ENCODE measurements around the gene FGD5. TPM values are rescaled to one million over a fixed set of nuclear protein-coding genes. Genes with fewer than 3 reads are reported as not detected.

FGD5 gene
- polyA plus RNA-seq, 1 of the 3 experiments (the other 2 are of a cell fraction) = not detected

- Histone ChIP-seq H3K9me2 (no peaks in the 10 kb centered on the region), H2AFZ (ENCODE audit: low read depth) (no peak overlapping the region), H3K79me2 (ENCODE audit: insufficient read depth) (no peaks in the 10 kb centered on the region), H3K27ac (ENCODE audit: low read depth in 2 of 2, low read length in 1 of 2) (no peak overlapping the region), H3F3A (replicated peaks; ENCODE audit: insufficient read depth) (no peaks in the 10 kb centered on the region), H3K36me3 (replicated peaks in 1 of 2; ENCODE audit: control insufficient read depth in 1 of 2, insufficient read depth in 2 of 2, low read length in 1 of 2) (no peaks in the 10 kb centered on the region), H4K20me1 (ENCODE audit: insufficient read depth) (no peaks in the 10 kb centered on the region), H3K4me2 (no peak overlapping the region), H3K4me1 (ENCODE audit: control insufficient read depth in 1 of 2, insufficient read depth in 2 of 2, low read depth in 1 of 2, low read length in 1 of 2) (no peaks in the 10 kb centered on the region), H3K9me3 (0 out of 2 replicates have a peak, but pooled peaks cover 1% of the 10 kb centered on the region), H3K4me3 (ENCODE audit: low read depth in 2 of 2, low read length in 1 of 2) (no peak overlapping the region), H3K9ac (no peak overlapping the region), H3K27me3 (ENCODE audit: insufficient read depth) (no peaks in the 10 kb centered on the region)
- ChIA-PET POLR2A (no interaction called here), CTCF (no interaction called here)
- TF ChIP-seq MEF2A (IDR thresholded peaks at IDR 0.05; ENCODE audit: borderline replicate concordance, low read depth) = no peak
- no peak for TF ChIP-seq RAD21 (IDR thresholded peaks at IDR 0.05; ENCODE audit: low read length)
- no peak for TF ChIP-seq USF2 (IDR thresholded peaks at IDR 0.05; ENCODE audit: borderline replicate concordance, low read depth, low read length)
- TF ChIP-seq USF1 (IDR thresholded peaks at IDR 0.05; ENCODE audit: borderline replicate concordance, low read depth) = no peak
- no peak for TF ChIP-seq MXI1 (IDR thresholded peaks at IDR 0.05; ENCODE audit: low read depth, low read length)
- TF ChIP-seq YY1 (IDR thresholded peaks at IDR 0.05; ENCODE audit: low read depth) = no peak
- no peak for TF ChIP-seq NFIC (IDR thresholded peaks at IDR 0.05; ENCODE audit: borderline replicate concordance)
- TF ChIP-seq RCOR1 (IDR thresholded peaks at IDR 0.05; ENCODE audit: low read length) = no peak
- TF ChIP-seq FOXM1 (IDR thresholded peaks at IDR 0.05; ENCODE audit: low read depth) = no peak
- no peak for TF ChIP-seq EP300 (IDR thresholded peaks at IDR 0.05; ENCODE audit: borderline replicate concordance in 1 of 2, low read depth in 1 of 2, low read length in 1 of 2)
- TF ChIP-seq GABPA (IDR thresholded peaks at IDR 0.05; ENCODE audit: low read depth) = no peak
- no peak for TF ChIP-seq REST (IDR thresholded peaks at IDR 0.05; ENCODE audit: low read depth, low read length)
- no peak for TF ChIP-seq FOXJ3 (CRISPR knock-in tag; IDR thresholded peaks at IDR 0.05)
- no peak for TF ChIP-seq TAF1 (IDR thresholded peaks at IDR 0.05; ENCODE audit: borderline replicate concordance, low read depth, low read length)
- TF ChIP-seq POLR2AphosphoS5 (IDR thresholded peaks at IDR 0.05; ENCODE audit: low read depth, low read length) = no peak
- TF ChIP-seq MAX (IDR thresholded peaks at IDR 0.05; ENCODE audit: low read depth) = no peak
- no peak for TF ChIP-seq CTCF (IDR thresholded peaks at IDR 0.05)
- no peak for TF ChIP-seq JUND (IDR thresholded peaks at IDR 0.05)
- WGBS (ENCODE audit: low lambda C conversion rate) = no CpG with 5 or more reads among the region's 6 CpGs
- DNase-seq = no peak
These were observed 45.1 kb upstream of the FGD5 start for GRCh38 chr3:14773691-14774128.

All from SK-N-SH (cell line).